HG03520 (cell line): Measurements from ENCODE around the gene LLGL1.
A peak's percentile ranks its signal among the peaks of the same experiment; 100 is the strongest.
"Not testable (repeated sequence)": the region's sequence is repeated elsewhere in the genome, so short reads cannot be mapped to it uniquely, and the experiment has no call there.

Source experiments
- ATAC-seq: cut with Tn5 transposase; IDR thresholded peaks from one replicate; pipeline ENCODE4 v1.9.1; 2021; ENCODE audit warnings: mild to moderate bottlenecking, moderate library complexity; ENCODE audit not compliant: unreplicated experiment

Gene LLGL1

DNA sequence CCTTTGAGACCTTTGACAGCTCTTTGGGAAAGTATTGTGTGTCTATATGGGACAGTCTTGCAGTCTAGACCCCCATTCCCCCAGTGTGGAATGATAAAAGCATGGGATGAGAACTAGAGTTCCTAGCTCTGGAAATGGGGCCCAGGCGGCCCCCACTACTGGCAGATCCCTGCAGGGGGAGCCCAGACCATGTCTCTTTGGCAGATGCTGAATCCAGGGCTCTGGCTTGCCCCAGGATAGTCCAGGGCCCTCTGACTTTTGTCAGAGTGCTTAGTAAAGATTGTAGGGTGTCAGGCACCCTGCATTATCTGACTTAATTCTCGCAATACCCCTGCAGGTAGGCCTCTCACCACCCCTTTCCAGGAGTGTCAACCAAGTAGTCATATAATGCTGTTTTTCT lies 33.5 kb upstream of the LLGL1 start:
- no peak for ATAC-seq

DNA sequence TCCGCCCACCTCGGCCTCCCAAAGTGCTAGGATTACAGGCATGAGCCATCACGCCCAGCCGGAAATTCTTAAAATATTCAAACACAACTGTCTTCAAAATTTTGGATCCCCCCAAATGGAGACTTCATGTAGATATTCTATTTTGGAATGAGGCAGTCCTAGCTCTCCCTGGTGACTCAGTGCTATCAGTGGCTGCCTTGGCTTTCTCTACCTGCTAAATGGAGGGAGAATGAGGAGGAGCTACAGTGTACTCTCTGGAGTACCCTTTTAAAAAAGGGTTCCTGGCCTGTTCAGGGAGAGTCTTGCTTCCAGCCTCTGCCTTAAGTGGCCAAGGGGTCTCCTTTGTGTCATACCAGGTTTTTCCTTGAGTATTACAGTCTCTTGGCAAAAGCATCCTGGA lies 31.0 kb upstream of the LLGL1 start:
- no peak for ATAC-seq

DNA sequence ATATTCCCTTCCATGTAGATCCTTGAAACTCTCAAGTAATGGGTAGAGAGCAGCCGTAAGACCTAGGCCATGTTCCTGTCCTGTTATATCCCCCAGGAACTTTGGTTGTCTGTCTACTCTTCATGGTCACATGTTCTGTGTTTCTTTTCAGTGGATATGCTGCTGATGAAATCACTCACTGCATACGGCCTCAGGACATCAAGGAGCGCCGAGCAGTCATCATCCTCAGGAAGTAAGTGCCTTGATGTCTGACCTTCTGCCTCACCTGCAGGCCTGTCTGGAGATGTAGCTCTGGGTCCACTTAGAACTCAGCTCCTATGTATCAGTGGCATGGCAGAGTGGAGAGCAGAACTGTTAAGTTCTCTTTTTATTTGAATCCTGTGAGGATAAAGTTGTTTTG lies 30.6 kb upstream of the LLGL1 start:
- ATAC-seq, result no peak

DNA sequence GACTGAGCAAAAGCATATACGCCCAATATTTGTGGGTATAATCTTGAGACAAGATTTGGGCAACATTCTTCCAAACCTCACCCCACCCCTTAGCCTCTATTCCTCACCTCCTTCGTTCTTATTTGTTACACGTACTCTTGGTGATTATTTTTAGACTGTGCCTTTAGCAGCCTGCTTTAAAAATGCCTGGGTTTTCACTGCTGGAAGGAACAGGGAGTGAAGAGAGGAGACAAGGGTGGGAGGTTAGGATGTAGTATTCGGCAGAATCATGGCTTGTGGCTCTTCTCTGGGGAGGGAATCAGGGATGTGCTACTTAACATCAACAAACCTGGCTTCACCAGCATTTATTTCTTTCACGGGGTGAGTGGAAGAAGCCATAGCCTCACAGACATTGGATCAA lies 30.2 kb upstream of the LLGL1 start:
- no peak for ATAC-seq

DNA sequence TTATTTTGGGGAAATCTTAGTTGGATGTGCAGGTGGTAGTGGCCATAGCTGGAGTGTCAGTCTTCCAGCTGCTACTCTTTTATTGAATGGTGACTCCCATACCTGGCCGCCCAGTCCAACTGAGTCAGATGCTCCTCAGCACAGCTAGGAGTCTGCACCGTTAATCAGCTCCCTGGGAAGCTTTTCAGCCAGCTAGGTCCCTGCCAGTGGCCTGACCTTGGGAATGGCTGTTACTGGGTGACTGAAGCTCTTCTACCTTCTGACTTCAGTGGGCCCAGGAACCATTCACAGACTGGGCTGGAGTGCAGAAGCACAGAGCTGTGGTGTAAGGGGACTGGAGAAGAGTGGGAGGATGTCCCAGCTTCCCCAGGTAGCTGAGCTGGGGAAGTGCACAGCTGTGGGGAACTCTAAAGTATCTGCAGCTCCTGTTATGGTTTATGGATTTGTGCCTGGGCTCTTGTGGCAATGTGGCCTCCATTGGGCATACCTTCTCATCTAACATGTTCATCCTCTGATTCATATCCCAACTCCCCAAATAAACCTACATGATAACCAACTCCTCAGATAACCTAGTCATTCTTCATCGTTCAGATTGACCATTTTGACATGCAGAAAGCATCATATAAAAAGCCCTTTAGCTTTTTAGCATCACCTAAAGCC lies 27.8 kb upstream of the LLGL1 start:
- no peak for ATAC-seq

DNA sequence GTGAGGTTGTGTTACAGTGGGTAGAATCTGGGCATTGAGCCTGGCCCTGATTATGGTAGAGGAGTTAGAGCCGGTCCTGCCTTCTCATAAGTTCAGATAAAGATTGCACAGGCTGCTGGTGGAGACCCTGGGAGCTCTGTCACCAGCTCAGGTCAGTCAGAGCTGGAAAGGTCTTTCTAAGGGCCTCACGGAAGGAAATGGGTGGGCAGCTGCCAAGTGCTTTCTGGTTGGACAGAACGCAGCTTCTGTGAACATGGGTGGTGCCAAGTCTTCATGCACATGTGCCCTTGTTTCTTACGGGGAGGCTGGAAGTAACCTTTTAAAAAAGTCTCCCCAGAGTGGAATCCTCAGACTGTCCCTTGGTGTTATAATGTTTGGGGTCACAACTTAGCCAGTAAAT lies 26.9 kb upstream of the LLGL1 start:
- ATAC-seq, result no peak

DNA sequence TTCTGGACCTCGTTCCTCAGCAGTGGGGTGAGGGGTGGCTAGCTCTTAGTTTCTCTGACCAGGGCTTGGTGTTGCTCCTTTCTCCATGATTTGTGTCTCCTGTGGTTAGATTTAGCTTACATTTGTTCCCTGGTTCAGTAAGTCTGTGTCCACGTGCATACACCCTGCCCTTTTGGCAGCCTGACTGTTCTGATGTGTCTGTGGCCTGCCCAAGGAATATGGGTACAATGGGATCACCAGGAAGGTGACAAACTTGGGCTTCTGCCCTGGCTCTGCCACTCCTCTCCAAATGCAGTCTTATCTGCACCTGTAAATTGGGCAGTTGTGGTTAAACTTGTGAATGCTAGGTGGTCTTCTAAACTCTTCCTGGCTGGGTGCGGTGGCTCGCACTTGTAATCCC lies 24.3 kb upstream of the LLGL1 start:
- no peak for ATAC-seq

DNA sequence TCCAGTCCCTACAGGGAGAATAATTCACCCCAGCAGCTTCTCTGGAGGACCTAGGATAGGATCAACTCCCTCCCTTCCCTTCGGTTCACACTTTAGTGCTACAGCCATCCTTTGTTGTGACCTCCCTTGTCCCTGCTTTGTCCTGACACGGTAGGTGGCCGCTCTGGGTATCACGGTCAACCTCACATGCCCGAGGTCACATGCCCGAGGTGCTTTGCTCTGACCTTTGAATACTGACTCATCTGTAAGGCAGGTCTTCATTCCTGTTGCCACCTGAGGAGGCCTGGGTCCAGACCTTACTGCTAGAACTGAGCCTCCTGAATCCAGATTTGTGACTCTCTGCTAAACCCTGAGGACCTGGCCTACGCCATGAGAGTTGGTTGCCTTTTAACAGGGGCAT lies 22.1 kb upstream of the LLGL1 start:
- no peak for ATAC-seq

DNA sequence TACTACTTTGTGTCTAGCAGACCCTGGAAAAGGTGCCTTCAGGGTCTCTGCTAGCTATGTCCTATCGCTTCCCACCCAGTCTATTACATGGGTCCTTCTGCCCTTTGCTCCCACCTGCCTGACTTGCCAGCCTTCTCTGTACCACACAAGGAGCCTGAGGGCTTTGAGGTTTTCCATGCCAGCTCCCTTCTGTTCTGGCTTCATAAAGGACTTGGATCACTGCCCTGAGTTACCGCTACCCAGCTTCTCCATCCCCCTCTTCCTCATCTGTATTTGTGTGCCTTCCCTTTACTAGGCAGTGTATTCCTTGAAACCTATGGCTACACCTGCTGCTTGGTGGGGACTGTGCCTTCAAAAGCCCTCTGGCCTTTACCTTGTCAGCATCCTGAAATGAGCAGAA lies 19.6 kb upstream of the LLGL1 start:
- no peak for ATAC-seq

DNA sequence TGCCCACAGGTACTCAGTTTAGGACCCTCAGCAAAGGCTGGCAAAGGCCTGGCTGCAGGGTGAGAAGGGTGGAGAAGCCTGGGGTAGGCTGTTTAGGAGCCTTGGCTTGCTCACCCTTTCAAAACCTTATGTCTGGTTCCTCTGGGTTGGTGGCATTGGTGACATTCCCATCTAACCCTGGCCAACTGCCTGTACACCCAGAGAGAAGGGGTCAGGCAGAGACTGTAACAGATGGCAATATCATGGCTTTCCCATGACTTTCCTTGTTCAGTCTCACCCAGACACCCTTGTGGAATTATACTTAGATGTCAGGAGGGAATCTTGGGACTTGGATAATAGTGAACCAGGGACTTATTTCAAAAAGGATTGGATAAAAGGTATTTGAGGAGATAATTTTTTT lies 18.5 kb upstream of the LLGL1 start:
- no peak for ATAC-seq

DNA sequence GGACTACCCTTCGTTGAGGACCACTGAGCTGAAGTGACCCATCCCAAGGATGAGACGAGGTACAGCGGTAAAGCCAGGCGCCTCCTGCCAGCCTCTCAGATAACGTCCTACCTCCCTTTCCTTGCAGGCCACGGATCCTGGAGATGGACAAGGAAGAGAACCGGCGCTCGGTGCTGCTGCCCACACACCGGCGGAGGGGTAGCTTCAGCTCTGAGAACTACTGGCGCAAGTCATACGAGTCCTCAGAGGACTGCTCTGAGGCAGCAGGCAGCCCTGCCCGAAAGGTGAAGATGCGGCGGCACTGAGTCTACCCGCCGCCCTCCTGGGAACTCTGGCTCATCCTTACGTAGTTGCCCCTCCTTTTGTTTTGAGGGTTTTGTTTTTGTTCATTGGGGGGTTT lies 17.3 kb upstream of the LLGL1 start:
- no peak for ATAC-seq

DNA sequence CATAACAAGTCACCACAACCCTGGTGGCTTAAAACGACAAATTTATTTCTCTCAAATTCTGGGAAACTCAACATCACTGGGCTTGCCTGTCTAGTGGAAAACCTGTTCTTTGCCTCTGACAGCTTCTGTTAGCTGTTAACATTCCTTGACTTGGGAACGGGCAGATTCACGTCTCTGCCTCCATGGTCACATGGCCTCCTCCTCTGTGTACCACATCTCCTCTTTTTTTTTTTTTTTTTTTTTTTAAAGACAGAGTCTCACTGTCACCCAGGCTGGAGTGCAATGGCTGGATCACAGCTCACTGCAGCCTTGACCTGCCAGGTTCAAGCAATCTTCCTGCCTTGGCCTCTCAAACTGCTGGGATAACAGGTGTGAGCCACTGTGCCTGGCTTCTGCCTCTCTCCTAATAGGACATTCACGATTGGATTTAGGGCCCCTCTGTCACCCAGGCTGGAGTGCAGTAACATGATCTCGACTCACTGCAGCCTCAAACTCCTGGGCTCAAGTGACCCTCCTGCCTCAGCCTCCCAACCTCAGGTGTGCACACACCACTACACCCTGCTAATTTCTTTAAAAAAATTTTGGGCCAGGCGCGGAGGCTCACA lies 11.7 kb upstream of the LLGL1 start:
- ATAC-seq, result no peak

DNA sequence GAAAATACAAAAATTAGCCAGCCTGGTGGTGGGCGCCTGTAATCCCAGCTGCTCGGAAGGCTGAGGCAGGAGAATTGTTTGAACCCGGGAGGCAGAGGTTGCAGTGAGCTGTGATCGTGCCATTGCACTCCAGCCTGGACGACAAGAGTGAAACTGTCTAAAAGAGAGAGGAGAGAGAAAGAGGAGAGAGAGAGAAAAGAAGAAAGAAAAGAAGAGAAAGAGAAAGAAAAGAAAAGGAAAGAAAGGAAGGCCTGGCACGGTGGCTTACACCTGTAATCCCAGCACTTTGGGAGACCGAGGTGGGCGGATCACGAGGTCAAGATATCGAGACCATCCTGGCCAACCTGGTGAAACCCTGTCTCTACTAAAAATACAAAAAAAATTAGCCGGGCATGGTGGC lies 8.5 kb upstream of the LLGL1 start:
- not testable (repeated sequence) for ATAC-seq

DNA sequence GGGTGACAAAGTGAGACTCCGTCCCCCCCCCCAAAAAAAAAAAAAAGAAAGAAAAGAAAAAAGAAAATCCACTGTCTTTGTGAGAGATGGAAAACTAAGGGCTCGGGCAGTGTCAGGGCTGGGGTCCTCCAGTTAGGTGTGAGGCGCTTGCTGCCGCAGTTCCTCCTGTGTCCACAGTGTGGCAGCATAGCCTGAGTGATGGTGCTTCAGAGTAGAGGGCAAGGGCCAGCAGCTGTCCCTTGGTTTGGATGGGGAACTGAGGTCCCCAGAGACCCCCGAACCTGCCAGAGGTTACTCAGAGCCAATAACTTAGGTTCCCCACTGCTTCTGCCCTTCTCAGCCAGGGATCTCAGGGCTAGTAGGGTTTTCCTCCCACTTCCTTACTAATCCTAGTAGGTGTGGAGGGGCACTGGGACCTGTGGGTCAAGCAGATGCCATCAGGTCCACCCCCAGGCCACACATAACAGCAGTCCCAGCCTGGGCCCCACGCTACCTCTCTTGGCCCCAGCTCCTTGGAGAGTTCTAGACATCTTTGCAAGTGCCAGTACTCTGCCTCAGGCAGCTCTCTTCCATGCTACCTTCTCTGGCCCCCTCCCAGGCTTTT lies 7.9 kb upstream of the LLGL1 start:
- ATAC-seq, result no peak

DNA sequence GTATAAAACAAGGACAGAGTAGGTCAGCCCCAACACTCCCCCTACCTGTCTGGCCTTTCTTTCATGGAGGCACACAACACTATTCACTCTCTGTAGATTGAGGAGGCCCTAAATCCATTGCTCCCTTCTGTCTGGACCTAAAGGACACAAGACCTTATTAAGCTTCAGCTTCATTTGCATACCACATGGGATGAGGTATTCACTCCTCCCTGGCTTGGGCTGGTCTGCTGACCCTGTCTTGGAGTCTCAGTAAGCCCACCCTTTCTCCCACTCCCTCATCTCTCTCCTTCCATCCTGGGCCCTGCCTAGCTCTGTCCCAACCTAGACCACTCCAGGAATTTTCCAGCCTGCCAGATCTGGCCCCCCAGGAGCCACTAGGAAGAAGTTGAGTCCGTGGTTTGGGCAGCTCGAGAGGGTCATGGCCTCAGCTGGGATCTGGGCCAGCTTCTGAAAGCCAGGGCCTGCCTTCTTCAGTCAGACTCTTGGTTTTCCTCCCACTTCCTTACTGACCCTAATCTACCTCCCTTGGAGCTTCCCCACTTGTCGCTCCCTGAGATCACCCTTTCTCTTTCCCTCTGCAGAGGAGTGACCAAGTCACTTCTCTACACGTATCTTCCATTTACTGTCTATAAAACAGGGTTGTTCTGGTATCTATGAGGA lies 6.5 kb upstream of the LLGL1 start:
- no peak for ATAC-seq

DNA sequence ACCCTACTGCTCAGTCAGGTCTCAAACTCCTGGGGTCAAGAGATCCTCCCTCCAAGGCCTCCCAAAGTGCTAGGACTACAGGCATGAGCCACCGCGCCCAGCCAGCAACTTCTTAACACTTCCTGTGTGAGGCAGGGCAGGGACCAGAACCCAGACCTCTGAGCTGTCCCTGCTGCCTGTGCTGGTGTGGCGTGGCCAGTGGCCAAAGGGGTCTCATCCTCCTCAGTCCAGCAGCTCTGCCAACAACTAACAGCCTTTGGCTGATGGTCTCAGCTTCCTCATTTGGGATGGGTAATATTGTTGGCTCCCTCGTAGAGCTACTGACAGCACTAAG lies 1.4 kb upstream of the LLGL1 start:
- ATAC-seq, result no peak

DNA sequence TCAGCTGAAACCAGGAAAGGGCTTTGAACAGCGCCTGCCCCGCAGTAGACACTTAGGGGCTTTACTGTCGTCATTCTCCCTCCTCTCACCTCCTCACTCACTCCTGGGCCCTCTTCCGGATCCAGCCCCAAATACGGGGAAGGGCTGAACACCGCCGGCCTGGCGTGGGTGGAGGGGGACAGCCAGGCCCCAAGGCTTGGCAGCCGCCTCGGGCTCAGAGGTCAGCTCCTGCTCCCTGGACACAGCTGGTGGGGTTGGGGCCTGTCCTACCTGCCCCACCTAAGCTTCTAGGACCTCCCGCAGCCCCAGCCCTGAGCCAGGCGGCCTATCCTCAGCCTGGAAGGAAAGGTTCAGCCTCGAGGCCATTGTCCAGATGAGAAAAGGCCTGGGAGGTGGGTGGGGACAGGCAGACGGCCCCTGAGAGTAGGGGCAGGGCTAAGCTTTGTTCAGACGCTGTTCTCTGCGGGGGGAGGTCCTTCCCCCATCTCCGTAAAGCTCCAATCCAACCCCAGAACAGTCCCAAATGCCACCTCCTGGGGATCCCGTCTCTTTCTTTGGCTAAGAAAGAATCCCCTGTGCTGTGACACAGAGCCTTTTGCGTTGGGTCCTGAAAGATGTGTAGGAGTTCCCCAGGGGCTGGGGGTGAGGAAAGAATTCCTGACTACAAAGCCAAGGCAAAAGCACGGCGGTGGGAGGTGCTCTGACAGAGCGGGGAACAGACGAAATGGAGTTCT lies 881 bp upstream of the LLGL1 start:
- no peak for ATAC-seq

DNA sequence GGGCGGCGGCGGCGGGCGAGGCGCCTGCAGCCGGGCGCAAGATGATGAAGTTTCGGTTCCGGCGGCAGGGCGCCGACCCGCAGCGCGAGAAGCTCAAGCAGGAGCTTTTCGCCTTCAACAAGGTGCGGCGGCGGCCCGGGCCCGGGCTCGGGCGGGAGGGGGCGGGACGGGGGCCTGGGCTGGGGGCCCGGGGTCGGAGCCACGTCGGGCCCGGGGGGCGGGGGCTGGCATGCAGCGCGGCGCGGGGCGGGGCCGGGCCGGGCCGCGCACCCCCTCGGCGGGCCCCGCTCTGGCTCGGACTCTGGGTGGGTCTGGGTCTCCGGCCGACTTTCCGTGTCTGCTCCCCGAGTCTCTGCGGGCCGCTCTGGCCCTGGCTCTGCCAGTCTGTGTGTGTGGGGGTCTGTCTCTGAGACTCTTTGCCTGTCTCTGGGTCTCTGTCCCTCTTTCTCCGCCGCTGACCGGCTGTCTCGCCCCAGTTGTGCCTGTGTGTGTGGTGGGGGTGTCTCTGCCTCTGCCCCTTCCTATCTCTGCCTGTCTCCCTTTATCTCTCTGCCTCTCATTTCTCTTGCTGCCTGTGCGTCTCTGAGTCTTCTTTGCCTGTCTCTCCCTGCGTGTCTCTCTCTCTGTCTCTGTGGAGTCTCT lies 328 bp downstream of the LLGL1 start:
- peak; percentile 24 for ATAC-seq

DNA sequence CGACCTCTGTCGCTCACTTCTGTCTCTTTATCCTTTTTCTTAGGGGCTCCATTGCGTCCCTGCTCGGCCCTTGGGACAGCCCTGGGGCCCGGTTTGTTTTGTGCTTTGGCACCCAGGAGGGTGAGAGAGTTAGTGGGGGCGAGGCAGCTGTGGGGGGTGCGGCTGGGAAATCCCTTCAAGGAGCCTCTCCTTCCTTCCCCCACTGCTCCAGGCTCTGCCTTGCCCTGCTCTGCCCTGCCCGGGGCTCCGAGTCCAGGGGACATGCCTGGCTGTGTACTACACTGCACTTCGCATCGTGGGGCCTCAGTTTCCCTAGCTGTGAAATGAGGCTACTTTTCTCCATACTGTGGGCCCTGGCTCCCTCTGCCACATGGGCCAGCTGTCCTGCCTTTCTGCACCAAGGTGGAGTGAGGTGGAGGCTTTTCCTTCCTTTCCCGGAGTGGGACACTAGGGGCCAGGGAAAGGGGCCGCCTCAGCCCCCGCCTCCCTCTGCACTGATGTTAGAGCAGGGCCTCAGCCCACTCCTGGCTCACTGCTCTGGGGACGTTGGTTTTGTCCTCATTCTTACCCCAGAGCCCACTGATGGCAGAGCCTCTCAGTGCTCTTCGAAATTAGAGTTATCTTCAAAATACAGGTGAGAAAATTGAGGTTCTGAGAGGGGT lies 980 bp downstream of the LLGL1 start:
- no peak for ATAC-seq

DNA sequence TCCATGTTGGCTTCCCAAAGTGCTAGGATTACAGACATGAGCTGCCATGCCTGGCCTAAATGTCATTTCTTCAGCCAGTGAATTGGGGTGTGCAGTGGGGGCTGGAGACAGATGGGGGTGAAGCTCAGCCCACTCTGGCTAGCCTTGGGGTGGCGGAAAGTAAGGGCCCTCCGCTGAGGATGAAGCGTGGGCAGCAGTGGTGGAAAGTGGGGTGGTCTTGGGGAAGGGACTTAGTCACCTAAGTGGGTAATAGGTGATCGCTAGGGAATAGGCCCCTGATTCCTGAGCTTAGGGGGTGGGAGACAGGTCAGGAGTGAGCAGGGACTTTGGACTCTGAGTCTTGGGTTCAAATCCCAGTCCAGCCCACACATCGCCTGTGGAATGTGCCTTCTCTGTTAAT lies 2.2 kb downstream of the LLGL1 start:
- no peak for ATAC-seq
